Endothelial cell of umbilical vein (primary cell): Measurements from ENCODE around the gene UBXN1. TPM values are rescaled to one million over a fixed set of nuclear protein-coding genes. Genes with fewer than 3 reads are reported as not detected.

Experiments
- BruUV-seq: library from RNA; stranded (reverse); fragments of 400-500 nt; replicated peaks from 2 replicates; lab custom pipeline; 2021; lab: Mats Ljungman, UMichigan
- CTCF ChIA-PET: fragments of 300-600, 350-600 bp; sonication (Branson Sonifier 250); formaldehyde crosslinking; loops from one replicate; lab custom pipeline; 2021; ENCODE audit warnings: antibody characterized with exemption, inconsistent platforms; lab: Charles Lee
- POLR2A ChIA-PET: fragments of 300-600, 350-600 bp; sonication (Branson Sonifier 250); formaldehyde crosslinking; loops from one replicate; lab custom pipeline; 2021; ENCODE audit warnings: antibody characterized with exemption, inconsistent platforms; lab: Charles Lee
- DNase-seq: peaks from one replicate; pipeline ENCODE4 v3.0.0-alpha.2; 2011; ENCODE audit warnings: low read depth, low spot score
- FAIRE-seq: peaks from 2 replicates; lab custom pipeline; 2011; peaks lifted over from hg19 to GRCh38; lab: Jason Lieb, UNC
- H2AFZ ChIP-seq: 2 replicates; pipeline ENCODE4 v1.6.0; 2012; ENCODE audit warnings: low read depth, low read length, control low read depth, inconsistent platforms
- H3K27ac ChIP-seq: 2 replicates; pipeline ENCODE4 v1.5.1; 2011; ENCODE audit warnings: low read depth, mild to moderate bottlenecking, control low read depth, low read length, moderate library complexity; ENCODE audit not compliant: insufficient read depth
- H3K27me3 ChIP-seq, 2 experiments: 2 replicates each; pipeline versions ENCODE4 v1.6.0 to v1.6.1; 2011; ENCODE audit warnings: low read length in 2 of 2, mixed read lengths in 1 of 2; ENCODE audit not compliant: control insufficient read depth in 2 of 2, insufficient read depth in 2 of 2
- H3K36me3 ChIP-seq, 2 experiments: 2 replicates in 1 of 2; 3 replicates in 1 of 2; pipeline ENCODE4 v1.5.1; 2011; ENCODE audit warnings: low read length in 2 of 2, mild to moderate bottlenecking in 1 of 2, moderate library complexity in 1 of 2; ENCODE audit not compliant: control insufficient read depth in 2 of 2, insufficient read depth in 2 of 2; ENCODE audit errors: extremely low read depth in 1 of 2
- H3K4me1 ChIP-seq: 3 replicates; pipeline ENCODE4 v1.5.1; 2011; ENCODE audit warnings: mild to moderate bottlenecking, low read length; ENCODE audit not compliant: control insufficient read depth, insufficient read depth; ENCODE audit errors: extremely low read depth
- H3K4me2 ChIP-seq: 2 replicates; pipeline ENCODE4 v1.6.1; 2011; ENCODE audit warnings: low read length, control low read depth, mixed read lengths; ENCODE audit not compliant: insufficient read depth
- H3K4me3 ChIP-seq, 3 experiments: fragments of 200-600 bp in 1 of 3; sonication (generic), shearing (Covaris generic) in 1 of 3; replicated peaks in 1 of 3; 2 replicates each; pipeline ENCODE4 v1.5.1; 2011 to 2016; ENCODE audit warnings: control low read depth in 3 of 3, low read length in 3 of 3, mild to moderate bottlenecking in 2 of 3, inconsistent platforms in 1 of 3, low read depth in 1 of 3, moderate library complexity in 1 of 3; ENCODE audit not compliant: insufficient read depth in 1 of 3
- H3K79me2 ChIP-seq: 2 replicates; pipeline ENCODE4 v1.6.0; 2012; ENCODE audit warnings: low read length, inconsistent platforms; ENCODE audit not compliant: control insufficient read depth, insufficient read depth
- H3K9ac ChIP-seq: replicated peaks from 2 replicates; pipeline ENCODE3; 2011; ENCODE audit warnings: low read length, control low read depth; ENCODE audit not compliant: insufficient read depth; ENCODE audit errors: extremely low read depth
- H3K9me1 ChIP-seq: replicated peaks from 3 replicates; pipeline ENCODE4 v1.6.0; 2011; ENCODE audit warnings: mild to moderate bottlenecking, low read length; ENCODE audit not compliant: control insufficient read depth, insufficient read depth; ENCODE audit errors: extremely low read depth
- H3K9me3 ChIP-seq: replicated peaks from 2 replicates; pipeline ENCODE4 v1.5.1; 2012; ENCODE audit warnings: low read length, inconsistent platforms; ENCODE audit not compliant: control insufficient read depth, insufficient read depth
- H4K20me1 ChIP-seq: replicated peaks from 2 replicates; pipeline ENCODE3; 2011; ENCODE audit warnings: mild to moderate bottlenecking, low read length; ENCODE audit not compliant: control insufficient read depth, insufficient read depth; ENCODE audit errors: extremely low read depth
- CTCF ChIP-seq, 2 donors: IDR thresholded peaks; 1 replicate in 1 of 2; 2 replicates in 1 of 2; pipeline ENCODE4 v1.5.1; 2011; ENCODE audit warnings: low read length in 2 of 2, mild to moderate bottlenecking in 2 of 2, moderate library complexity in 2 of 2, control low read depth in 1 of 2, inconsistent platforms in 1 of 2, low read depth in 1 of 2; ENCODE audit not compliant: insufficient read depth in 1 of 2; ENCODE audit errors: extremely low read depth in 1 of 2
- EZH2 ChIP-seq: IDR thresholded peaks from 2 replicates; pipeline ENCODE4 v1.6.1; 2012; ENCODE audit warnings: borderline replicate concordance, low read depth, mild to moderate bottlenecking, moderate library complexity, low read length, inconsistent platforms; ENCODE audit not compliant: severe bottlenecking
- FOS ChIP-seq: IDR thresholded peaks from 2 replicates; pipeline ENCODE4 v1.6.1; 2011; ENCODE audit warnings: mild to moderate bottlenecking, low read length, moderate library complexity, borderline replicate concordance; ENCODE audit not compliant: insufficient read depth
- GATA2 ChIP-seq: IDR thresholded peaks from 2 replicates; pipeline ENCODE4 v1.7.0; 2011; ENCODE audit warnings: low read depth, mild to moderate bottlenecking, moderate library complexity, mixed read lengths, low read length; ENCODE audit not compliant: insufficient read length, insufficient read depth
- JUN ChIP-seq: IDR thresholded peaks from 2 replicates; pipeline ENCODE4 v1.6.1; 2011; ENCODE audit warnings: borderline replicate concordance, low read depth; ENCODE audit not compliant: insufficient read length, insufficient read depth
- MAX ChIP-seq: IDR thresholded peaks from 2 replicates; pipeline ENCODE4 v1.6.1; 2011; ENCODE audit not compliant: insufficient read depth, insufficient read length
- MYC ChIP-seq: IDR thresholded peaks from one replicate; pipeline ENCODE4 v1.6.1; 2011; ENCODE audit warnings: mild to moderate bottlenecking, low read depth, low read length
- POLR2A ChIP-seq: IDR thresholded peaks from 2 replicates; pipeline ENCODE4 v1.6.1; 2012; ENCODE audit warnings: low read depth, mild to moderate bottlenecking, control low read depth, low read length
- POLR2AphosphoS5 ChIP-seq: IDR thresholded peaks from 2 replicates; pipeline ENCODE4 v1.6.1; 2012; ENCODE audit warnings: low read depth, mild to moderate bottlenecking, control low read depth, low read length, moderate library complexity; ENCODE audit not compliant: insufficient read depth
- dilution Hi-C: fragments of 300-500 bp; cut with MboI; formaldehyde crosslinking; loops from one replicate; pipeline ENCODE4 v1.15.0; 2019; ENCODE audit warnings: low sequenced_read_pairs; ENCODE audit not compliant: extremely low pct_ligation_motif_present
- intact Hi-C: fragments of 100-400 bp; cut with micrococcal nuclease; formaldehyde crosslinking; loops from one replicate; pipeline ENCODE4 v1.10.0; 2022
- polyA plus RNA-seq, 4 experiments: library from polyadenylated mRNA; depleted of rRNA in 3 of 4; stranded (reverse) in 3 of 4; unstranded in 1 of 4; fragments of >200 nt; gene quantifications; 2 replicates each; pipeline versions ENCODE4 v1.2.1 to v1.2.3, GENCODE V29; 2011 to 2012; ENCODE audit warnings: missing spikeins in 1 of 4
- total RNA-seq: library from RNA; stranded (reverse); gene quantifications from 2 replicates; pipeline ENCODE4 v1.2.3, GENCODE V29; 2021

The UBXN1 gene
- total and polyA plus RNA-seq, 2 donors (not counting 3 experiments of a cell fraction or from before 2014, with no cell fraction given) = 113 to 114 TPM

- dilution Hi-C loops (no loop called here), intact Hi-C loops (no loop called here)
- POLR2A ChIA-PET = interaction anchor here (1.2 to 2.5 kb wide), 2 partner anchors 16 to 192 kb away, joined by 4 to 13 read pairs; partner anchors contain the start of genes C11orf98 and CSKMT
- no TSS peak for BruUV-seq
- FAIRE-seq (no peak), DNase-seq (no peak)
- Histone ChIP-seq H3K36me3 (peaks cover 11 to 25% of the 10 kb centered on the region in 2 experiments), H4K20me1 (no peaks in the 10 kb centered on the region), H3K4me2 (no peak overlapping the region), H3K79me2 (peaks cover 43% of the 10 kb centered on the region), H3K27me3 (no peaks in the 10 kb centered on the region), H3K9me3 (no peaks in the 10 kb centered on the region), H2AFZ (no peak overlapping the region), H3K27ac (no peak overlapping the region), H3K4me3 (no peak overlapping the region), H3K9ac (no peak overlapping the region), H3K4me1 (peaks cover 13% of the 10 kb centered on the region), H3K9me1 (no peaks in the 10 kb centered on the region)
- TF ChIP-seq MAX (no peak), MYC (no peak), EZH2 (no peak), POLR2AphosphoS5 (no peak), GATA2 (no peak), FOS (no peak), POLR2A (no peak), CTCF (IDR thresholded peaks at IDR 0.05; ENCODE audit: extremely low read depth in 1 of 2, insufficient read depth in 1 of 2, low read depth in 1 of 2, low read length in 2 of 2) (no peak), JUN (no peak)
- CTCF ChIA-PET = interaction anchor here (1.7 to 1.9 kb wide), 2 partner anchors 45 to 58 kb away, joined by 4 read pairs; partner anchors contain the start of gene TUT1
Observed at GRCh38 chr11:62648967-62649364, 29.9 kb downstream of the UBXN1 start.
